AG08396 (cell line): ENCODE results near the gene ZNF543.
"Not testable (repeated sequence)": the region's sequence is repeated elsewhere in the genome, so short reads cannot be mapped to it uniquely, and the experiment has no call there.

Experiments used
- DNase-seq: peaks from one replicate; pipeline ENCODE4 v3.0.0; 2012; ENCODE audit warnings: low spot score, mixed read lengths

ZNF543 gene

GRCh38 chr19:57321116-57321515, 844 bp downstream of the ZNF543 start:
- no peak for DNase-seq

- DNase-seq, result no peak
Observed at GRCh38 chr19:57321751-57322150, 1.5 kb downstream of the ZNF543 start.

- DNase-seq, result no peak
Observed at GRCh38 chr19:57324992-57325391, 4.7 kb downstream of the ZNF543 start.

GRCh38 chr19:57327993-57328392, 7.7 kb downstream of the ZNF543 start:
- DNase-seq, result no peak

- DNase-seq, result no peak
Observed at GRCh38 chr19:57334191-57334590, 13.9 kb downstream of the ZNF543 start.

GRCh38 chr19:57338877-57339276, 18.6 kb downstream of the ZNF543 start:
- DNase-seq, result peak; percentile 57

GRCh38 chr19:57342582-57342981, 22.3 kb downstream of the ZNF543 start:
- DNase-seq, result no peak

- DNase-seq, result peak; percentile 29
Observed at GRCh38 chr19:57348136-57348535, 27.9 kb downstream of the ZNF543 start.

GRCh38 chr19:57350877-57351805, 30.9 kb downstream of the ZNF543 start, which contains the start of gene ZNF304:
Gene ZNF304 (plus strand): TSS chr19:57351271. CDS start chr19:57351665, 394 bp downstream.
- DNase-seq, result peak; percentile 93

GRCh38 chr19:57351867-57352266, 31.6 kb downstream of the ZNF543 start:
- DNase-seq, result peak; percentile 17

- no peak for DNase-seq
Observed at GRCh38 chr19:57355916-57356315, 35.6 kb downstream of the ZNF543 start.

GRCh38 chr19:57357406-57357805, 37.1 kb downstream of the ZNF543 start:
- no peak for DNase-seq

GRCh38 chr19:57359300-57359699, 39.0 kb downstream of the ZNF543 start:
- no peak for DNase-seq

GRCh38 chr19:57362419-57362818, 42.1 kb downstream of the ZNF543 start:
- DNase-seq, result no peak

GRCh38 chr19:57362997-57363687, 42.9 kb downstream of the ZNF543 start, which contains the start of the genes TRAPPC2B and ZNF547:
Gene TRAPPC2B (plus strand): TSS chr19:57363551. CDS start chr19:57364834, 1,283 bp downstream.
Gene ZNF547 (plus strand): TSS chr19:57363551. CDS start chr19:57368556, 5,005 bp downstream.
- DNase-seq, result peak; percentile 93

- DNase-seq, result peak; percentile 22
Observed at GRCh38 chr19:57363688-57364181, 43.5 kb downstream of the ZNF543 start.

- no peak for DNase-seq
Observed at GRCh38 chr19:57366776-57367175, 46.5 kb downstream of the ZNF543 start.

- DNase-seq, result no peak
Observed at GRCh38 chr19:57374179-57374578, 53.9 kb downstream of the ZNF543 start.

- not testable (repeated sequence) for DNase-seq
Observed at GRCh38 chr19:57374647-57375046, 54.4 kb downstream of the ZNF543 start.

- no peak for DNase-seq
Observed at GRCh38 chr19:57376151-57376550, 55.9 kb downstream of the ZNF543 start.

- no peak for DNase-seq
Observed at GRCh38 chr19:57377498-57378146, 57.4 kb downstream of the ZNF543 start.
